HepG2 (cell line): ENCODE data around the gene KANSL1. TPM values are rescaled to one million over a fixed set of nuclear protein-coding genes. Genes with fewer than 3 reads are reported as not detected.
A peak's percentile ranks its signal among the peaks of the same experiment; 100 is the strongest.

Source experiments
- ATAC-seq: fragments of 200-7000 bp; cut with Tn5 transposase; 3 replicates; pipeline ENCODE4 v1.9.1; 2020; ENCODE audit warnings: mild to moderate bottlenecking, moderate library complexity
- BruUV-seq: library from RNA; stranded (reverse); fragments of 400-500 nt; replicated peaks from 2 replicates; lab custom pipeline; 2021; lab: Mats Ljungman, UMichigan
- CTCF ChIA-PET: fragments of 300-600 bp; formaldehyde crosslinking; extraction: SDS; loops from one replicate; lab custom pipeline; 2021; ENCODE audit warnings: low total read pairs, inconsistent platforms, low intra/inter-chr PET ratio; lab: Yijun Ruan, JAX
- POLR2A ChIA-PET: fragments of 350-600 bp; sonication (Branson Sonifier 250); formaldehyde crosslinking; loops from one replicate; lab custom pipeline; 2020; ENCODE audit warnings: antibody characterized with exemption, inconsistent platforms; lab: Yijun Ruan, JAX
- DNase-seq: peaks from one replicate; pipeline ENCODE4 v3.0.0-alpha.2; 2015; ENCODE audit warnings: low spot score
- FAIRE-seq: peaks from 3 replicates; lab custom pipeline; 2011; peaks lifted over from hg19 to GRCh38; lab: Jason Lieb, UNC
- H2AFZ ChIP-seq: one replicate; pipeline ENCODE4 v1.6.1; 2011; ENCODE audit warnings: low read length, inconsistent platforms
- H3K27ac ChIP-seq: fragments of 300-600 bp; 3 replicates; pipeline ENCODE4 v1.8.0; 2011; ENCODE audit warnings: mixed run types, mild to moderate bottlenecking, mixed read lengths, low read length, inconsistent platforms; ENCODE audit not compliant: insufficient read depth; ENCODE audit errors: extremely low read length
- H3K27me3 ChIP-seq, 2 experiments: fragments of 200-600 bp in 1 of 2; 2 replicates in 1 of 2; 3 replicates in 1 of 2; pipeline versions ENCODE4 v1.6.0 to v1.8.0; 2011; ENCODE audit warnings: low read length in 2 of 2, mild to moderate bottlenecking in 2 of 2, moderate library complexity in 2 of 2, inconsistent platforms in 1 of 2; ENCODE audit not compliant: insufficient read depth in 2 of 2, control insufficient read depth in 1 of 2
- H3K36me3 ChIP-seq, 2 experiments: fragments of 200-600 bp in 1 of 2; replicated peaks in 1 of 2; 2 replicates in 1 of 2; 3 replicates in 1 of 2; pipeline versions ENCODE4 v1.5.1 to v1.8.0; 2011; ENCODE audit warnings: low read length in 2 of 2, inconsistent platforms in 1 of 2; ENCODE audit not compliant: insufficient read depth in 2 of 2, control insufficient read depth in 1 of 2
- H3K4me1 ChIP-seq: 2 replicates; pipeline ENCODE4 v1.5.1; 2012; ENCODE audit warnings: low read length, inconsistent platforms; ENCODE audit not compliant: insufficient read depth
- H3K4me2 ChIP-seq: 2 replicates; pipeline ENCODE4 v1.6.0; 2011; ENCODE audit warnings: low read depth, low read length, inconsistent platforms
- H3K4me3 ChIP-seq, 3 experiments: fragments of 200-600 bp in 1 of 3; sonication (generic), shearing (Covaris generic) in 1 of 3; replicated peaks in 1 of 3; 2 replicates each; pipeline ENCODE4 v1.5.1; 2011 to 2016; ENCODE audit warnings: low read length in 3 of 3, inconsistent platforms in 2 of 3, low read depth in 2 of 3, mild to moderate bottlenecking in 2 of 3, control low read depth in 1 of 3, mixed read lengths in 1 of 3; ENCODE audit not compliant: insufficient read depth in 1 of 3
- H3K79me2 ChIP-seq: one replicate; pipeline ENCODE4 v1.6.1; 2011; ENCODE audit warnings: low read length, inconsistent platforms; ENCODE audit not compliant: insufficient read depth
- H3K9ac ChIP-seq: 2 replicates; pipeline ENCODE4 v1.6.0; 2011; ENCODE audit warnings: mild to moderate bottlenecking, low read depth, low read length, inconsistent platforms; ENCODE audit not compliant: insufficient read depth
- H3K9me3 ChIP-seq: 2 replicates; pipeline ENCODE4 v1.5.1; 2012; ENCODE audit warnings: mild to moderate bottlenecking, low read length
- H4K20me1 ChIP-seq: 2 replicates; pipeline ENCODE4 v1.6.0; 2011; ENCODE audit warnings: inconsistent platforms, mild to moderate bottlenecking, low read length, moderate library complexity; ENCODE audit not compliant: insufficient read depth
- CTCF ChIP-seq: sonication (generic); formaldehyde crosslinking; IDR thresholded peaks from 2 replicates; pipeline ENCODE4 v1.5.0; 2020; ENCODE audit warnings: mild to moderate bottlenecking, missing genetic modification reagents, moderate library complexity
- LCORL ChIP-seq, 2 experiments: fragments of 450-650 bp in 1 of 2; sonication (generic) in 1 of 2; formaldehyde crosslinking in 1 of 2; IDR thresholded peaks; 2 replicates each; pipeline versions ENCODE4 v1.5.0 to v1.6.1; 2017 to 2020; ENCODE audit warnings: antibody characterized with exemption in 1 of 2, missing genetic modification reagents in 1 of 2
- RBM22 ChIP-seq: fragments of 200-400 bp; formaldehyde crosslinking; optimal IDR thresholded peaks from 2 replicates; pipeline ENCODE3; 2017; ENCODE audit warnings: mild to moderate bottlenecking, low read length, moderate library complexity
- RFX1 ChIP-seq: fragments of 450-650 bp; IDR thresholded peaks from 2 replicates; pipeline ENCODE4 v1.6.1; 2017
- WGBS: methylation state at CpG from one replicate; pipeline ENCODE4 v1.1.6; 2017; ENCODE audit warnings: low lambda C conversion rate; 5-methylcytosine and 5-hydroxymethylcytosine counted together
- in situ Hi-C: cut with HindIII; loops from 2 replicates; pipeline ENCODE4 v1.10.0; 2017; ENCODE audit warnings: low pct_unique_long_range_greater_than_20kb; ENCODE audit not compliant: extremely low pct_ligation_motif_present
- intact Hi-C: fragments of 100-400 bp; cut with micrococcal nuclease; formaldehyde crosslinking; loops from one replicate; pipeline ENCODE4 v1.10.0; 2022; ENCODE audit not compliant: unreplicated experiment
- polyA plus RNA-seq, 8 experiments: library from polyadenylated mRNA; depleted of rRNA in 3 of 8; stranded (reverse) in 7 of 8; unstranded in 1 of 8; fragments of >200 nt; fragmentation: Illumina TruSeq in 4 of 8; extraction: Trizol in 4 of 8; gene quantifications; 2 replicates each; pipeline versions ENCODE4 v1.2.1 to v1.2.3, GENCODE V29; 2011 to 2016; ENCODE audit warnings: low read depth in 4 of 8, missing spikeins in 1 of 8, mixed read lengths in 1 of 8; ENCODE audit not compliant: insufficient read depth in 1 of 8
- total RNA-seq, 5 experiments: library from RNA; depleted of rRNA; stranded (reverse); fragments of >200 nt; fragmentation: Illumina TruSeq; extraction: Trizol; gene quantifications; 2 replicates each; pipeline ENCODE4 v1.2.3, GENCODE V29; 2016; ENCODE audit warnings: low read depth in 1 of 5

Gene KANSL1
- total and polyA plus RNA-seq, 2 of the 13 experiments (the other 11 are each of a cell fraction or from before 2014, with no cell fraction given), result 24.0 to 59.6 TPM

GRCh38 chr17:46063241-46063640 lies 130.0 kb downstream of the KANSL1 start:
- H3K9ac ChIP-seq, result no peak overlapping the region
- no peak overlapping the region for H2AFZ ChIP-seq
- ChIA-PET POLR2A (no interaction called here), CTCF (no interaction called here)
- H3K4me1 ChIP-seq, result no peaks in the 10 kb centered on the region
- TF ChIP-seq LCORL (IDR thresholded peaks at IDR 0.05) (no peak), LCORL (CRISPR knock-in tag; IDR thresholded peaks at IDR 0.05) (no peak), RBM22 (peak; percentile 86)
- H3K9me3 ChIP-seq, result no peaks in the 10 kb centered on the region
- H3K27ac ChIP-seq, result no peak overlapping the region
- intact Hi-C loops, result no loop called here
- ATAC-seq, result no peak
- H3K4me3 ChIP-seq, result no peak overlapping the region
- peaks cover 19 to 80% of the 10 kb centered on the region in 2 experiments for H3K36me3 ChIP-seq
- FAIRE-seq, result no peak
- TSS peak; percentile 24 for BruUV-seq
- no peaks in the 10 kb centered on the region; the same call in 1 of the 2 replicates for H4K20me1 ChIP-seq
- no peak overlapping the region for H3K4me2 ChIP-seq
- in situ Hi-C loops, result no loop called here
- H3K27me3 ChIP-seq, result no peaks in the 10 kb centered on the region
- DNase-seq, result no peak
- peaks cover 5% of the 10 kb centered on the region for H3K79me2 ChIP-seq
- WGBS, result 68% methylated on average over 2 of the region's 2 CpGs

GRCh38 chr17:46061435-46061834 lies 131.8 kb downstream of the KANSL1 start:
- TF ChIP-seq RFX1 (no peak), CTCF (CRISPR knock-in tag) (peak; percentile 25; the same call in 1 of the 2 replicates)
- TF ChIP-seq, all 625 proteins: peak for 1
- POLR2A ChIA-PET, result no interaction called here
- Histone ChIP-seq H3K36me3 (peaks cover 16 to 75% of the 10 kb centered on the region in 2 experiments), H3K9me3 (no peaks in the 10 kb centered on the region), H3K79me2 (peaks cover 5% of the 10 kb centered on the region), H2AFZ (no peak overlapping the region), H3K9ac (no peak overlapping the region), H3K27ac (no peak overlapping the region), H3K27me3 (no peaks in the 10 kb centered on the region), H3K4me2 (no peak overlapping the region), H4K20me1 (no peaks in the 10 kb centered on the region; the same call in 1 of the 2 replicates), H3K4me3 (no peak overlapping the region), H3K4me1 (no peaks in the 10 kb centered on the region)
- CTCF ChIA-PET, result interaction anchor here (1.1 to 1.6 kb wide), 2 partner anchors 17 to 59 kb away, joined by 3 to 5 read pairs; no protein-coding TSS in a partner anchor
- no TSS peak for BruUV-seq
- 99% methylated on average over 5 of the region's 5 CpGs for WGBS
- in situ Hi-C loops (no loop called here), intact Hi-C loops (no loop called here)
- ATAC-seq (peak; percentile 81), DNase-seq (no peak), FAIRE-seq (no peak)
